H1 (cell line): ENCODE measurements around the gene KCNQ2. TPM values are rescaled to one million over a fixed set of nuclear protein-coding genes. Genes with fewer than 3 reads are reported as not detected.

Experiments
- CREB1 ChIP-seq: IDR thresholded peaks from 2 replicates; pipeline ENCODE4 v1.6.1; 2012; ENCODE audit warnings: inconsistent platforms
- CTBP2 ChIP-seq: IDR thresholded peaks from 2 replicates; pipeline ENCODE4 v1.7.0; 2011; ENCODE audit warnings: borderline replicate concordance, mild to moderate bottlenecking, moderate library complexity, mixed read lengths, low read length; ENCODE audit not compliant: insufficient read depth, insufficient read length
- POLR2AphosphoS5 ChIP-seq: IDR thresholded peaks from 2 replicates; pipeline ENCODE4 v1.6.1; 2011; ENCODE audit warnings: low read depth, low read length
- polyA plus RNA-seq, 7 experiments: library from polyadenylated mRNA; depleted of rRNA in 3 of 7; stranded (reverse) in 5 of 7; unstranded in 2 of 7; fragments of >200 nt in 5 of 7; fragments of 200-250 nt in 2 of 7; gene quantifications; 1 replicate in 5 of 7; 2 replicates in 1 of 7; 4 replicates in 1 of 7; pipeline versions ENCODE4 v1.2.1 to v1.2.3, GENCODE V29; 2011 to 2013; ENCODE audit warnings: missing spikeins in 2 of 7, mixed read lengths in 2 of 7
- total RNA-seq: library from RNA; stranded (reverse); fragmentation: NEBNext Ultra II Directional; extraction: Animal tissue kit (Norgen Biotek cat#: 25700); gene quantifications from 2 replicates; pipeline ENCODE4 v1.2.1, GENCODE V29; 2021

Gene KCNQ2
- total and polyA plus RNA-seq, 2 of the 8 experiments (the other 6 are each of a cell fraction or from before 2014, with no cell fraction given): 82.6 to 243 TPM

- TF ChIP-seq CTBP2 (no peak), POLR2AphosphoS5 (no peak), CREB1 (no peak)
- TF ChIP-seq, all 59 proteins: peak for 0
Observed at GRCh38 chr20:63508072-63508768, 35.8 kb upstream of the KCNQ2 start (continued).
